IgD-negative memory B cell (primary cell): ENCODE data around the gene GALK2. TPM values are rescaled to one million over a fixed set of nuclear protein-coding genes. Genes with fewer than 3 reads are reported as not detected.

Experiments used
- H3K27ac Mint-ChIP-seq, 3 donors: one replicate each; pipeline ENCODE4 v1.8.0; 2020 to 2022; ENCODE audit warnings: mild to moderate bottlenecking in 3 of 3, mixed read lengths in 3 of 3, moderate library complexity in 1 of 3
- H3K27me3 Mint-ChIP-seq: one replicate; pipeline ENCODE4 v1.8.0; 2021; ENCODE audit warnings: mixed read lengths
- H3K36me3 Mint-ChIP-seq: one replicate; pipeline ENCODE4 v1.8.0; 2020; ENCODE audit warnings: mild to moderate bottlenecking, mixed read lengths
- H3K4me1 Mint-ChIP-seq, 3 donors: one replicate each; pipeline ENCODE4 v1.8.0; 2020 to 2022; ENCODE audit warnings: mixed read lengths in 3 of 3, mild to moderate bottlenecking in 1 of 3
- H3K4me3 Mint-ChIP-seq, 4 donors: one replicate each; pipeline ENCODE4 v1.8.0; 2020 to 2022; ENCODE audit warnings: mild to moderate bottlenecking in 4 of 4, mixed read lengths in 4 of 4, moderate library complexity in 3 of 4
- H3K9me3 Mint-ChIP-seq, 3 donors: one replicate each; pipeline ENCODE4 v1.8.0; 2020 to 2021; ENCODE audit warnings: mixed read lengths in 3 of 3, mild to moderate bottlenecking in 1 of 3
- polyA plus RNA-seq: library from polyadenylated mRNA; unstranded; fragments of 300-500 nt; fragmentation: Illumina TruSeq; gene quantifications from one replicate; pipeline ENCODE4 v1.2.3, GENCODE V29; 2021

Gene GALK2
- polyA plus RNA-seq, 1 donor from 2014 or later, result 16.2 TPM

- Mint-ChIP-seq H3K27me3 (no peaks in the 10 kb centered on the region), H3K9me3 (peaks cover 0 to 2% (median 2%) of the 10 kb centered on the region in 3 donors), H3K36me3 (peaks cover 15% of the 10 kb centered on the region), H3K4me1 (peaks cover 5 to 12% (median 5%) of the 10 kb centered on the region in 3 donors), H3K27ac (no peak overlapping the region), H3K4me3 (no peak overlapping the region)
These were observed 131.5 kb downstream of the GALK2 start for GRCh38 chr15:49301562-49301961.

- Mint-ChIP-seq H3K9me3 (peaks cover 0 to 2% (median 2%) of the 10 kb centered on the region in 3 donors), H3K36me3 (peaks cover 9% of the 10 kb centered on the region), H3K27ac (peak overlapping the region in 1 of 3 donors; percentile 40), H3K4me1 (peaks cover 5 to 12% (median 5%) of the 10 kb centered on the region in 3 donors), H3K4me3 (no peak overlapping the region), H3K27me3 (no peaks in the 10 kb centered on the region)
These were observed 133.0 kb downstream of the GALK2 start for GRCh38 chr15:49303003-49303402.

- Mint-ChIP-seq H3K27me3 (no peaks in the 10 kb centered on the region), H3K9me3 (peaks cover 0 to 5% (median 0%) of the 10 kb centered on the region in 3 donors), H3K4me3 (no peak overlapping the region), H3K4me1 (peaks cover 2 to 13% (median 10%) of the 10 kb centered on the region in 3 donors), H3K36me3 (peaks cover 11% of the 10 kb centered on the region), H3K27ac (peak overlapping the region in 1 of 3 donors; percentile 13)
These were observed 136.5 kb downstream of the GALK2 start for GRCh38 chr15:49306551-49306950.

- H3K27me3 Mint-ChIP-seq, result no peaks in the 10 kb centered on the region
- H3K9me3 Mint-ChIP-seq, result peaks cover 0 to 5% (median 0%) of the 10 kb centered on the region in 3 donors
- H3K4me1 Mint-ChIP-seq, result peaks cover 0 to 9% (median 5%) of the 10 kb centered on the region in 3 donors
- H3K4me3 Mint-ChIP-seq, result no peak overlapping the region
- no peak overlapping the region for H3K27ac Mint-ChIP-seq
- peaks cover 13% of the 10 kb centered on the region for H3K36me3 Mint-ChIP-seq
These were observed 138.6 kb downstream of the GALK2 start for GRCh38 chr15:49308686-49309085.

GRCh38 chr15:49309889-49310288 lies 139.8 kb downstream of the GALK2 start:
- no peak overlapping the region for H3K27ac Mint-ChIP-seq
- H3K27me3 Mint-ChIP-seq, result no peaks in the 10 kb centered on the region
- peaks cover 0 to 9% (median 5%) of the 10 kb centered on the region in 3 donors for H3K4me1 Mint-ChIP-seq
- H3K9me3 Mint-ChIP-seq, result peaks cover 0 to 3% (median 0%) of the 10 kb centered on the region in 3 donors
- H3K36me3 Mint-ChIP-seq, result peaks cover 16% of the 10 kb centered on the region
- no peak overlapping the region for H3K4me3 Mint-ChIP-seq

- peaks cover 0 to 4% (median 3%) of the 10 kb centered on the region in 3 donors for H3K9me3 Mint-ChIP-seq
- H3K36me3 Mint-ChIP-seq, result peaks cover 12% of the 10 kb centered on the region
- no peak overlapping the region for H3K4me3 Mint-ChIP-seq
- H3K27ac Mint-ChIP-seq, result no peak overlapping the region
- H3K4me1 Mint-ChIP-seq, result peaks cover 1 to 6% (median 5%) of the 10 kb centered on the region in 3 donors
- H3K27me3 Mint-ChIP-seq, result no peaks in the 10 kb centered on the region
These were observed 143.6 kb downstream of the GALK2 start for GRCh38 chr15:49313650-49314049.

- Mint-ChIP-seq H3K27me3 (no peaks in the 10 kb centered on the region), H3K9me3 (peaks cover 0 to 4% (median 3%) of the 10 kb centered on the region in 3 donors), H3K4me3 (no peak overlapping the region), H3K4me1 (peaks cover 1 to 6% (median 5%) of the 10 kb centered on the region in 3 donors), H3K36me3 (peaks cover 11% of the 10 kb centered on the region), H3K27ac (no peak overlapping the region)
These were observed 144.7 kb downstream of the GALK2 start for GRCh38 chr15:49314716-49315115.

- Mint-ChIP-seq H3K36me3 (peaks cover 15% of the 10 kb centered on the region), H3K9me3 (peaks cover 0 to 4% (median 0%) of the 10 kb centered on the region in 3 donors), H3K27me3 (no peaks in the 10 kb centered on the region), H3K27ac (no peak overlapping the region), H3K4me1 (peaks cover 0 to 2% (median 1%) of the 10 kb centered on the region in 3 donors), H3K4me3 (no peak overlapping the region)
These were observed 145.4 kb downstream of the GALK2 start for GRCh38 chr15:49315391-49315823.

- peaks cover 0 to 4% (median 0%) of the 10 kb centered on the region in 3 donors for H3K9me3 Mint-ChIP-seq
- peaks cover 0 to 2% (median 0%) of the 10 kb centered on the region in 3 donors for H3K4me1 Mint-ChIP-seq
- H3K36me3 Mint-ChIP-seq, result peaks cover 19% of the 10 kb centered on the region
- no peak overlapping the region for H3K27ac Mint-ChIP-seq
- H3K27me3 Mint-ChIP-seq, result no peaks in the 10 kb centered on the region
- no peak overlapping the region for H3K4me3 Mint-ChIP-seq
These were observed 150.3 kb downstream of the GALK2 start for GRCh38 chr15:49320351-49320750.

GRCh38 chr15:49323207-49323606 lies 153.2 kb downstream of the GALK2 start:
- no peaks in the 10 kb centered on the region for H3K27me3 Mint-ChIP-seq
- peaks cover 0 to 3% (median 1%) of the 10 kb centered on the region in 3 donors for H3K4me1 Mint-ChIP-seq
- no peaks in the 10 kb centered on the region for H3K9me3 Mint-ChIP-seq
- no peak overlapping the region for H3K4me3 Mint-ChIP-seq
- H3K27ac Mint-ChIP-seq, result no peak overlapping the region
- peaks cover 23% of the 10 kb centered on the region for H3K36me3 Mint-ChIP-seq

- Mint-ChIP-seq H3K4me1 (peaks cover 0 to 3% (median under 1%) of the 10 kb centered on the region in 3 donors), H3K27me3 (no peaks in the 10 kb centered on the region), H3K4me3 (no peak overlapping the region), H3K36me3 (peaks cover 18% of the 10 kb centered on the region), H3K27ac (no peak overlapping the region), H3K9me3 (no peaks in the 10 kb centered on the region)
These were observed 157.9 kb downstream of the GALK2 start for GRCh38 chr15:49327927-49328326.

GRCh38 chr15:49328941-49329340 lies 158.9 kb downstream of the GALK2 start:
- no peaks in the 10 kb centered on the region for H3K9me3 Mint-ChIP-seq
- H3K27ac Mint-ChIP-seq, result no peak overlapping the region
- no peaks in the 10 kb centered on the region for H3K27me3 Mint-ChIP-seq
- H3K4me1 Mint-ChIP-seq, result peaks cover 0 to 3% (median 0%) of the 10 kb centered on the region in 3 donors
- peaks cover 15% of the 10 kb centered on the region for H3K36me3 Mint-ChIP-seq
- no peak overlapping the region for H3K4me3 Mint-ChIP-seq

GRCh38 chr15:49330166-49330565 lies 160.1 kb downstream of the GALK2 start:
- Mint-ChIP-seq H3K9me3 (no peaks in the 10 kb centered on the region), H3K27ac (no peak overlapping the region)

GRCh38 chr15:49331442-49331841 lies 161.4 kb downstream of the GALK2 start:
- peaks cover 14% of the 10 kb centered on the region for H3K36me3 Mint-ChIP-seq
- H3K4me1 Mint-ChIP-seq, result peaks cover 0 to 3% (median 0%) of the 10 kb centered on the region in 3 donors
- no peak overlapping the region for H3K27ac Mint-ChIP-seq
- no peak overlapping the region for H3K4me3 Mint-ChIP-seq
- no peaks in the 10 kb centered on the region for H3K9me3 Mint-ChIP-seq
- H3K27me3 Mint-ChIP-seq, result no peaks in the 10 kb centered on the region

More at GRCh38 chr15:49330166-49330565, 160.1 kb downstream of the GALK2 start:
- peaks cover 0 to 3% (median 0%) of the 10 kb centered on the region in 3 donors for H3K4me1 Mint-ChIP-seq
- peaks cover 14% of the 10 kb centered on the region for H3K36me3 Mint-ChIP-seq
- H3K27me3 Mint-ChIP-seq, result no peaks in the 10 kb centered on the region
- no peak overlapping the region for H3K4me3 Mint-ChIP-seq

GRCh38 chr15:49331951-49332350 lies 161.9 kb downstream of the GALK2 start:
- no peak overlapping the region for H3K27ac Mint-ChIP-seq
- peaks cover 0 to 3% (median 0%) of the 10 kb centered on the region in 3 donors for H3K4me1 Mint-ChIP-seq
- H3K4me3 Mint-ChIP-seq, result no peak overlapping the region
- no peaks in the 10 kb centered on the region for H3K27me3 Mint-ChIP-seq
- peaks cover 16% of the 10 kb centered on the region for H3K36me3 Mint-ChIP-seq
- no peaks in the 10 kb centered on the region for H3K9me3 Mint-ChIP-seq

GRCh38 chr15:49339656-49340055 lies 169.6 kb downstream of the GALK2 start:
- Mint-ChIP-seq H3K4me1 (no peaks in the 10 kb centered on the region), H3K27me3 (no peaks in the 10 kb centered on the region), H3K9me3 (peaks cover 0 to 6% (median 2%) of the 10 kb centered on the region in 3 donors), H3K4me3 (no peak overlapping the region), H3K36me3 (peaks cover 25% of the 10 kb centered on the region), H3K27ac (no peak overlapping the region)
